C4-2B (cell line): ENCODE results near the gene GSKIP.

ENCODE experiments used
- H3K27ac ChIP-seq: fragments of 450-650 bp; 2 replicates; pipeline ENCODE4 v1.5.1; 2017
- ZFX ChIP-seq: fragments of 450-650 bp; IDR thresholded peaks from 2 replicates; pipeline ENCODE4 v1.6.1; 2017
- TF ChIP-seq, protein P1 (sequence below): fragments of 450-650 bp; conservative IDR thresholded peaks from 2 replicates; pipeline ENCODE4 v1.5.1; 2017; ENCODE audit warnings: mild to moderate bottlenecking

The GSKIP gene

DNA sequence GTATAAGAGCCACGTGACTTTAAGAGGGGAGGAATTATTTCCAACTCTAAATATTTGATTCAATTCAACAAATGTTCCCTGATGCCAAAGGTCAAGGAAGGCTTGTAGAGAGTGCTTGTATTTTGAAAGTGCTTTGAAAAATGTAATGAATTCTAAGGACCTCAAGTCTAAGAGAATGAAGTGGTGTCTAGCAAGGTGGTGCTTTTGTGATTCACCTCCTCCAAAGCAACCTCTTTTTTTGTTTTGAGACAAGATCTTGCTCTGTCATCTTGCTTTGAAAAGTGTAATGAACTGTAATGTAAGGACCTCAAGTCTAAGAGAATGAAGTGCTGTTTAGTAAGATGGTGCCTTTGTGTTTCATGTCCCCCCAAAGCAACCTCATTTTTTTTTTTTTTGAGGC lies 42.4 kb downstream of the GSKIP start:
- no peak overlapping the region for H3K27ac ChIP-seq
- TF ChIP-seq, protein P1, sequence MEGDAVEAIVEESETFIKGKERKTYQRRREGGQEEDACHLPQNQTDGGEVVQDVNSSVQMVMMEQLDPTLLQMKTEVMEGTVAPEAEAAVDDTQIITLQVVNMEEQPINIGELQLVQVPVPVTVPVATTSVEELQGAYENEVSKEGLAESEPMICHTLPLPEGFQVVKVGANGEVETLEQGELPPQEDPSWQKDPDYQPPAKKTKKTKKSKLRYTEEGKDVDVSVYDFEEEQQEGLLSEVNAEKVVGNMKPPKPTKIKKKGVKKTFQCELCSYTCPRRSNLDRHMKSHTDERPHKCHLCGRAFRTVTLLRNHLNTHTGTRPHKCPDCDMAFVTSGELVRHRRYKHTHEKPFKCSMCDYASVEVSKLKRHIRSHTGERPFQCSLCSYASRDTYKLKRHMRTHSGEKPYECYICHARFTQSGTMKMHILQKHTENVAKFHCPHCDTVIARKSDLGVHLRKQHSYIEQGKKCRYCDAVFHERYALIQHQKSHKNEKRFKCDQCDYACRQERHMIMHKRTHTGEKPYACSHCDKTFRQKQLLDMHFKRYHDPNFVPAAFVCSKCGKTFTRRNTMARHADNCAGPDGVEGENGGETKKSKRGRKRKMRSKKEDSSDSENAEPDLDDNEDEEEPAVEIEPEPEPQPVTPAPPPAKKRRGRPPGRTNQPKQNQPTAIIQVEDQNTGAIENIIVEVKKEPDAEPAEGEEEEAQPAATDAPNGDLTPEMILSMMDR, result no peak
- TF ChIP-seq ZFX, result no peak

DNA sequence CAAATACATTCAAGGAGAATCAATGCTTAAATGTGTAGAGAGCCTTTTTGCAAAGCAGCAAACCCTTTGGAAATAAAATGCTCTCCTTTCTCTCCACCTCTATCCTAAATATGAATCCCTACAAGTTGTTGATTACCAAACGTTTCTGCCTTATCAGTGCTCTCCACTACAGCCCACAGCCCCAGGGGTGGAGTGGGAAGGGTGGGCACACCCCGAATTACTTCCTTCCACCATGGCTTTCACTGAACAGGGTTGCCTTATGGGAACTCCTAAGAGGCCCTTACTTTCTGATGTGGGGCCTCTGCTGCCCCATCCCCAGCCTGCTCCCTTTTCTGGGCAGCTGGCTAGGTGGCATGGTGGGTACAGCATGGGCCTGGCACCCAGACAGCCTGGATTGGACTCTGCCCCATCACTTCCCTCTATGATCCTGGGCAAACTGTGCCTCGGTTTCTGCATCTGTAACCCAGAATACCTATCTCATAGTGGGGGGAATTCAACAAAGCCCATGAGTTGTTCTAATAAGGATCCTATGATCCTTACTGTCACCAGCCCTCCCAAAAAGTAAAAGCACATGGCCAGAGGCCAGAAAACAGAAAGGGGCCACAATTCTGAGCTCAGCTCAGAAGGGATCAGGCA lies 44.7 kb downstream of the GSKIP start:
- TF ChIP-seq, protein P1, result no peak
- TF ChIP-seq ZFX, result no peak
- H3K27ac ChIP-seq, result no peak overlapping the region

DNA sequence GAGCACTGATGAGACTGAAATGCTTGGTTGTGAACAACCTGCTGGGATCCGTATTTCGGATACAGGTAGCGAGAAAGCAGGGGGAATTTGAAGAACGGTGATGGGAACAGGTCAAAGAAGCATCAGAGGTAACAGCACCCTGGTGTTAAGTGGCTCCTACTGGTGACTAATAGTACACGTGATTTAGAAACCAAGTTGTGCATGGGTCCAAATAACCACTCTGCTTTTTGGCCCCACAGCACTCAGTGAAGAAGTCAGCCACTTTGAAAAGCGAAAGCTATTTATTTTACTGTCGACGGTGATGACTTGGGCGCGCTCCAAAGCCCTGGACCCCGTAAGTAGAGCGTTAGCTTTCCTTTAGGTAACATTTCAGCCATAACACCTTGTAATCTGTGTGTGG lies 45.3 kb downstream of the GSKIP start:
- TF ChIP-seq ZFX, result no peak
- TF ChIP-seq, protein P1, result no peak
- H3K27ac ChIP-seq, result no peak overlapping the region

DNA sequence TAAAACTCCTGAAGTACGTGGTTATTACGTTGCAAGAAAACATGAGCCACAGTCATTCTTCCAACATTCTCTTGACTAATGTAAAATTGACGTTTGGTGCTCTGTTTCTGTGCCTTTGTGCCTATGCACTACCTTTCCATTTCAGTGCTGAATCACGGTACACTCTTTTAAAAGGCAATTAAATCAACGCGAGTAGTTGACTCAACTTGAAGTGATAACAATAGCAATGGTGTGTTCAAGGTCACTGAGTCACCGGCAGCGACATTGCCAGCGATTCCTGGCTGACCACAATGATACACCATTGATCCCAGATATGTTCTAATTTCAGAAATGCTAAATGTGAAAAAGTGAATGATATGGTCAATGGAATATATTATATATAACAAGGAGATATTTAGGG lies 46.4 kb downstream of the GSKIP start:
- no peak for TF ChIP-seq ZFX
- no peak overlapping the region for H3K27ac ChIP-seq

DNA sequence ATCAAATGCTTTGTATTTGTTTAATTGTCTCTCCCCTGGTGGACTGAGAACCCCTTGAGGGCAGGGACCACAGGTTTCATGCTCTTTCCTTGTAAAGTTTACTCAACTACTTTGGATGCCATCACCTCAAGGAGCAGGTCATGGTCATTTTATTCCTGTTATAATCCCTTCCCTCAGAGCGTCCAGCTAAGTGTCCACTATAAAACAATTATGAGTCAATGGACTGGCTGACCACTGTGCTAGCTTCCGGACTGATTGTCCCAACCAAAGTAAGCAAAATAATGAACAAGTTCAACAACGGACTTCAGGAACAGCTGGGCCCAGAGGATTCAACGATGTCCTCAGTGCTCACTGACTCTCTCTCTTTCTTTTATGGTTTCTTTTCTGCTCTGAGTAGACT lies 46.8 kb downstream of the GSKIP start:
- TF ChIP-seq, protein P1, result no peak
- no peak for TF ChIP-seq ZFX
- H3K27ac ChIP-seq, result no peak overlapping the region

DNA sequence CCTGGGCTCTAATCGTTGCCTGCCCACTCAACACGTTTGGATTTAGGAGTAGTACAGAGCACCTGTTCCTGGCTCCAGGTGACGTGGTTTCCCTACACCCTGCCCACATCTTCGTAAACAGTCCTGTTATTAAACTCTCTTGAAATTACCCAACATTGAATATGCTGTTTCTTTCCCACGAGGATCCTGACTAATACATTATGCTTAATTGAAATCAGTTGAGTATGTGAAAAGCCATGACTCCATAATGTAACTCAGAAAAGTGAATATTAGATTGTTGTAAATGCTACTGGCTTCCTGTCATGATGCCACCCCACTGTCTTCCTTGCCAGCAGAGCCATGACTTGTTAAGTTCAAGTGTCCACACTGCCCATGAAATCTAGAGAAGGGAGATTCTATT lies 50.2 kb downstream of the GSKIP start:
- no peak for TF ChIP-seq ZFX
- TF ChIP-seq, protein P1, result no peak
- no peak overlapping the region for H3K27ac ChIP-seq

DNA sequence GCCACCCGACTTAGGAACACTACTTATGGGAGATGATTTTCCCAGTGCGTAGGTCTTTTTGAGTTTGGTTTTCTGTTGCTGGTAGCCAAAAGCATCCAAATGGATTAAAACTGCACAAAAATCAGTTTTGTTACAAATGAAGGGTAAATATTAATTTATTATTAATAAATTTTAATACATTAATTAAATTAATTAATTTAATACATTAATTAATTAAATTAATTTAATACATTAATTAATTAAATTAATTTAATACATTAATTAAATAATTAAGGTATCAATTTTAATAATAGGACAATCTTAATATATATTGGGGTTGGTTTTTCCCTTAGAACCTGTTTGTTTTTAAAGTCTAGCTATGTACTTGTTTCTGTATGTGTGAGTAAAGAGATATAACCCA lies 52.2 kb downstream of the GSKIP start:
- H3K27ac ChIP-seq, result no peak overlapping the region
- TF ChIP-seq ZFX, result no peak
- TF ChIP-seq, protein P1, result no peak

DNA sequence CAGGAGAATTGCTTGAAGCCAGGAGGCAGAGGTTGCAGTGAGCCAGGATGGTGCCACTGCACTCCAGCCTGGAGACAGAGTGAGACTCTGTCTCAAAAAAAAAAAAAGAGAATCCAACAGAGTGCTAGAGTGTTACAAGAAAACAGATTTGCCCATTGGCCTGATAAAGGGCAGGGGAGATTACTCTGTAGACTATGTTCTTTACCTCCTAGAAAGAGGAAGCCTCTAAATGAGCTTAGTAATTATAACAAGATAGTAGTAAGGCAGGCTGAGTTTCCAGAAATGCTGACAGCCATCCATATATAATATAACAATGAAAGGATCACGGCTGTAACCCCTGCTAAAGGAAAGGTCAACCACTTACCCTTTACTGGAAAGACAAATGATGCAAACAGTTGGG lies 53.0 kb downstream of the GSKIP start:
- no peak for TF ChIP-seq ZFX
- TF ChIP-seq, protein P1, result no peak
- no peak overlapping the region for H3K27ac ChIP-seq
